ENCODE measurements around the gene HK3. TPM values are rescaled to one million over a fixed set of nuclear protein-coding genes. Genes with fewer than 3 reads are reported as not detected.

Gene HK3
- total RNA-seq, 1 experiment from 2014 or later, result not detected

DNA sequence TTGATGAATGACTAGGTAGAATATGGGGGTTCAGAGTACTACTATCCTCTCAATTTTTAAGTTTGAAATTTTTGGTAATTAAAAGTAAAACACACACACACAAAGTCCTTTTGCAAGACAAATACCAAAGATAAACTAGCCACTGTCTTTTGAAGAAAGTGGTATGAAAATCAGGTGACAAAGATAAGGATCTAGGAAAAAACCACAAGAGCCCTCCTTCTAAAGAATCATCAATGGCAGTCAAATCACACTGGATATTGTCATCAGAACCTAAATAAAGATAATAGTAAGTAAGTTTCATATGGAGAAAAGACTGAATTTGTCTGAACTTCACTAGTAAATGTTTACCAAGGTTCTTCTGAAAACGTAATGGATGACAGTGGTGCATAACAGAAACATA lies 30.5 kb upstream of the HK3 start:
- H3K4me1 ChIP-seq (ENCODE audit: insufficient read depth, low read length), result no peaks in the 10 kb centered on the region
- H3K9me3 ChIP-seq (ENCODE audit: low read length), result no peaks in the 10 kb centered on the region
- ChIA-PET POLR2A (ENCODE audit: unreplicated experiment) (no interaction called here), CTCF (no interaction called here)
- peaks cover 20% of the 10 kb centered on the region; the same call in 1 of the 2 replicates for H3K36me3 ChIP-seq (ENCODE audit: low read depth, low read length)
- H4K20me1 ChIP-seq (ENCODE audit: low read length), result no peaks in the 10 kb centered on the region
- H3F3A ChIP-seq (ENCODE audit: low read length, unreplicated experiment), result no peaks in the 10 kb centered on the region
- no peak overlapping the region for H2AFZ ChIP-seq (ENCODE audit: low read length)
- DNase-seq, result no peak
- H3K9me2 ChIP-seq (replicated peaks; ENCODE audit: low read length), result no peaks in the 10 kb centered on the region
- no peaks in the 10 kb centered on the region for H3K27me3 ChIP-seq (ENCODE audit: low read length)
- no peak overlapping the region for H3K9ac ChIP-seq (ENCODE audit: low read length)
- intact Hi-C loops (cut with micrococcal nuclease), result no loop called here
- H3K4me2 ChIP-seq (ENCODE audit: low read length), result no peak overlapping the region
- no peak overlapping the region for H3K4me3 ChIP-seq (ENCODE audit: low read length)
- TF ChIP-seq EZH2 (IDR thresholded peaks at IDR 0.05; ENCODE audit: low read length, unreplicated experiment), result no peak
- TF ChIP-seq, protein P1, sequence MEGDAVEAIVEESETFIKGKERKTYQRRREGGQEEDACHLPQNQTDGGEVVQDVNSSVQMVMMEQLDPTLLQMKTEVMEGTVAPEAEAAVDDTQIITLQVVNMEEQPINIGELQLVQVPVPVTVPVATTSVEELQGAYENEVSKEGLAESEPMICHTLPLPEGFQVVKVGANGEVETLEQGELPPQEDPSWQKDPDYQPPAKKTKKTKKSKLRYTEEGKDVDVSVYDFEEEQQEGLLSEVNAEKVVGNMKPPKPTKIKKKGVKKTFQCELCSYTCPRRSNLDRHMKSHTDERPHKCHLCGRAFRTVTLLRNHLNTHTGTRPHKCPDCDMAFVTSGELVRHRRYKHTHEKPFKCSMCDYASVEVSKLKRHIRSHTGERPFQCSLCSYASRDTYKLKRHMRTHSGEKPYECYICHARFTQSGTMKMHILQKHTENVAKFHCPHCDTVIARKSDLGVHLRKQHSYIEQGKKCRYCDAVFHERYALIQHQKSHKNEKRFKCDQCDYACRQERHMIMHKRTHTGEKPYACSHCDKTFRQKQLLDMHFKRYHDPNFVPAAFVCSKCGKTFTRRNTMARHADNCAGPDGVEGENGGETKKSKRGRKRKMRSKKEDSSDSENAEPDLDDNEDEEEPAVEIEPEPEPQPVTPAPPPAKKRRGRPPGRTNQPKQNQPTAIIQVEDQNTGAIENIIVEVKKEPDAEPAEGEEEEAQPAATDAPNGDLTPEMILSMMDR (conservative IDR thresholded peaks at IDR 0.05; ENCODE audit: low read depth, low read length), result no peak
- no peak for TF ChIP-seq EZH2phosphoT487 (IDR thresholded peaks at IDR 0.05; ENCODE audit: borderline replicate concordance, low read length)
- no TSS peak for BruUV-seq (replicated peaks)
- H3K79me2 ChIP-seq (ENCODE audit: low read length), result no peaks in the 10 kb centered on the region
- H3K27ac ChIP-seq (ENCODE audit: low read length), result no peak overlapping the region
- ATAC-seq, result no peak

DNA sequence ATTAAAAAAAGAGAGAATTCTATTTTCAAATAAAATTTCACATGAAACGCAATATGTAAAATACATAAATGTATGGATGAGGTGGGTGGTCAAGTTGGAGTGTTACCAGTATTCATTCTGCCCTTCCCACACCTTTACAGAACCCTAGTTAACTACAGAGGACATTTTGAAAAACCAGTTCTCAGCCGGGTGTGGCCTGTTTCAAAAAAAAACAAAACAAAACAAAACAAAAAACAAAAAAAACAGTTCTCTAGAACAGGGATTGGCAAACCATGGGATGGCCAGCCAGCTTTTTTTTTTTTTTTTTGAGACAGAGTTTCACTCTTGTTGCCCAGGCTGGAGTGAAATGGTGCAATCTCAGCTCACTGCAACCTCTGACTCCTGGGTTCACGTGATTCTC lies 28.4 kb upstream of the HK3 start:
- Histone ChIP-seq H3K4me2 (ENCODE audit: low read length) (no peak overlapping the region), H3F3A (ENCODE audit: low read length, unreplicated experiment) (no peaks in the 10 kb centered on the region), H3K27ac (ENCODE audit: low read length) (no peak overlapping the region), H3K4me1 (ENCODE audit: insufficient read depth, low read length) (no peaks in the 10 kb centered on the region), H3K9ac (ENCODE audit: low read length) (no peak overlapping the region), H3K4me3 (ENCODE audit: low read length) (no peak overlapping the region), H3K9me3 (ENCODE audit: low read length) (no peaks in the 10 kb centered on the region), H3K79me2 (ENCODE audit: low read length) (no peaks in the 10 kb centered on the region), H3K27me3 (ENCODE audit: low read length) (no peaks in the 10 kb centered on the region), H4K20me1 (ENCODE audit: low read length) (no peaks in the 10 kb centered on the region), H3K9me2 (replicated peaks; ENCODE audit: low read length) (no peaks in the 10 kb centered on the region), H2AFZ (ENCODE audit: low read length) (no peak overlapping the region), H3K36me3 (ENCODE audit: low read depth, low read length) (peaks cover 18% of the 10 kb centered on the region; the same call in 1 of the 2 replicates)
- TF ChIP-seq EZH2 (IDR thresholded peaks at IDR 0.05; ENCODE audit: low read length, unreplicated experiment) (no peak), EZH2phosphoT487 (IDR thresholded peaks at IDR 0.05; ENCODE audit: borderline replicate concordance, low read length) (no peak)
- TF ChIP-seq, protein P1 (conservative IDR thresholded peaks at IDR 0.05; ENCODE audit: low read depth, low read length), result no peak
- intact Hi-C loops (cut with micrococcal nuclease), result no loop called here
- ChIA-PET POLR2A (ENCODE audit: unreplicated experiment) (no interaction called here), CTCF (interaction anchor here (1.6 kb wide), 1 partner anchor 267 kb away, joined by 5 read pairs; no protein-coding TSS in a partner anchor)
- DNase-seq (no peak), ATAC-seq (no peak)
- no TSS peak for BruUV-seq (replicated peaks)

DNA sequence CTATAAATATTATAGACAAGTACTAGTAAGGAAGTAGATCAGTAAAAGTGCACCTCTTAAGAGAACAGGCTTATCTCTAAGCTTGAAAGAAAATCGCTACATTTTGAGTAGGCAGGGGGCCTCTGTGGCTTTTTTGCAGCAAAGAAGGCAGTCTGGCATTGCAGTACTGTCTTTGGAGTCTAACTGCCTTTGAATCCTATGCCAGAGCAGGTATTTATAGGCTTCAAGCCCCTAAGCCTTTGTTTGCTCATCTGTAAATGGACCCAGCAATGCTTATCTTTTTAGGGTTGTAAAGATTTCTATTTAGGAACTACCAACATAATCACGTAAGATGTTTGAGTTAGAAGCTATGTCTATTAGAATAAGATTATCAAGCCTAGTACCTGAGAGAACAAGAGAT lies 23.7 kb upstream of the HK3 start:
- no peak overlapping the region for H3K4me2 ChIP-seq (ENCODE audit: low read length)
- no peaks in the 10 kb centered on the region for H3K27me3 ChIP-seq (ENCODE audit: low read length)
- ChIA-PET POLR2A (ENCODE audit: unreplicated experiment) (no interaction called here), CTCF (no interaction called here)
- TF ChIP-seq EZH2 (IDR thresholded peaks at IDR 0.05; ENCODE audit: low read length, unreplicated experiment) (no peak), EZH2phosphoT487 (IDR thresholded peaks at IDR 0.05; ENCODE audit: borderline replicate concordance, low read length) (no peak)
- TF ChIP-seq, protein P1 (conservative IDR thresholded peaks at IDR 0.05; ENCODE audit: low read depth, low read length), result no peak
- no peaks in the 10 kb centered on the region for H3K9me2 ChIP-seq (replicated peaks; ENCODE audit: low read length)
- ATAC-seq (no peak), DNase-seq (no peak)
- intact Hi-C loops (cut with micrococcal nuclease), result no loop called here
- H4K20me1 ChIP-seq (ENCODE audit: low read length), result no peaks in the 10 kb centered on the region
- H3K4me3 ChIP-seq (ENCODE audit: low read length), result no peak overlapping the region
- H2AFZ ChIP-seq (ENCODE audit: low read length), result no peak overlapping the region
- H3K4me1 ChIP-seq (ENCODE audit: insufficient read depth, low read length), result no peaks in the 10 kb centered on the region
- H3K36me3 ChIP-seq (ENCODE audit: low read depth, low read length), result peaks cover 3% of the 10 kb centered on the region; the same call in 1 of the 2 replicates
- no peaks in the 10 kb centered on the region for H3F3A ChIP-seq (ENCODE audit: low read length, unreplicated experiment)
- no TSS peak for BruUV-seq (replicated peaks)
- H3K9ac ChIP-seq (ENCODE audit: low read length), result no peak overlapping the region
- H3K27ac ChIP-seq (ENCODE audit: low read length), result no peak overlapping the region
- no peaks in the 10 kb centered on the region for H3K9me3 ChIP-seq (ENCODE audit: low read length)
- H3K79me2 ChIP-seq (ENCODE audit: low read length), result no peaks in the 10 kb centered on the region
